H1 (cell line): Measurements from ENCODE around the gene PRKCD. TPM values are rescaled to one million over a fixed set of nuclear protein-coding genes. Genes with fewer than 3 reads are reported as not detected.

ENCODE experiments used
- CTCF ChIA-PET: fragments of 300-600 bp; sonication (Branson Sonifier 250); formaldehyde crosslinking; loops from one replicate; lab custom pipeline; 2021; ENCODE audit not compliant: partially characterized antibody; lab: Charles Lee
- POLR2A ChIA-PET: fragments of 300-600 bp; sonication (Branson Sonifier 250); formaldehyde crosslinking; loops from one replicate; lab custom pipeline; 2021; ENCODE audit warnings: inconsistent platforms; ENCODE audit not compliant: partially characterized antibody; lab: Charles Lee
- DNase-seq, 2 experiments: peaks; one replicate each; pipeline versions ENCODE4 v3.0.0 to v3.0.0-alpha.2; 2010 to 2022; ENCODE audit warnings: low spot score in 2 of 2, low read depth in 1 of 2, mixed read lengths in 1 of 2
- FAIRE-seq: peaks from 2 replicates; lab custom pipeline; 2011; peaks lifted over from hg19 to GRCh38; lab: Jason Lieb, UNC
- H2AFZ ChIP-seq: 2 replicates; pipeline ENCODE4 v1.8.1; 2012; ENCODE audit warnings: low read length, inconsistent platforms
- H2AK5ac ChIP-seq: 2 replicates; pipeline ENCODE4 v1.6.1; 2013; ENCODE audit warnings: low read depth, low read length
- H2BK120ac ChIP-seq: replicated peaks from 2 replicates; pipeline ENCODE3; 2013; ENCODE audit warnings: low read depth, low read length, inconsistent platforms
- H2BK12ac ChIP-seq: 2 replicates; pipeline ENCODE4 v1.6.1; 2013; ENCODE audit warnings: low read depth, low read length
- H2BK15ac ChIP-seq: 2 replicates; pipeline ENCODE4 v1.6.1; 2013; ENCODE audit warnings: low read length
- H2BK20ac ChIP-seq: 2 replicates; pipeline ENCODE4 v1.6.1; 2013; ENCODE audit warnings: low read length
- H2BK5ac ChIP-seq: 2 replicates; pipeline ENCODE4 v1.6.1; 2013; ENCODE audit warnings: low read depth, low read length
- H3K14ac ChIP-seq: 2 replicates; pipeline ENCODE4 v1.6.1; 2013; ENCODE audit warnings: inconsistent platforms; ENCODE audit not compliant: insufficient read length
- H3K18ac ChIP-seq: 2 replicates; pipeline ENCODE4 v1.6.1; 2013; ENCODE audit warnings: low read length; ENCODE audit errors: extremely low read depth
- H3K23ac ChIP-seq: 2 replicates; pipeline ENCODE4 v1.6.1; 2013; ENCODE audit warnings: inconsistent platforms; ENCODE audit not compliant: insufficient read length
- H3K23me2 ChIP-seq: 2 replicates; pipeline ENCODE4 v1.6.1; 2013; ENCODE audit warnings: low read depth, low read length
- H3K27ac ChIP-seq: 2 replicates; pipeline ENCODE4 v1.6.1; 2011; ENCODE audit warnings: low read depth, low read length, inconsistent platforms
- H3K27me3 ChIP-seq, 4 experiments: replicated peaks in 1 of 4; 1 replicate in 1 of 4; 2 replicates in 3 of 4; pipeline versions ENCODE4 v1.6.1 to v1.8.1; 2011 to 2013; ENCODE audit warnings: low read length in 3 of 4, mild to moderate bottlenecking in 3 of 4, inconsistent platforms in 2 of 4, mixed read lengths in 2 of 4, moderate library complexity in 1 of 4; ENCODE audit not compliant: control insufficient read depth in 3 of 4, insufficient read depth in 3 of 4; ENCODE audit errors: extremely low read depth in 1 of 4
- H3K36me3 ChIP-seq, 4 experiments: 2 replicates each; pipeline versions ENCODE4 v1.6.1 to v1.8.1; 2011 to 2013; ENCODE audit warnings: mild to moderate bottlenecking in 4 of 4, low read length in 3 of 4, moderate library complexity in 2 of 4, control low read depth in 1 of 4, inconsistent platforms in 1 of 4; ENCODE audit not compliant: insufficient read depth in 4 of 4, control insufficient read depth in 2 of 4
- H3K4ac ChIP-seq: replicated peaks from 2 replicates; pipeline ENCODE3; 2013; ENCODE audit warnings: low read length, low read depth, mixed read lengths, inconsistent platforms; ENCODE audit not compliant: insufficient read length
- H3K4me1 ChIP-seq, 4 experiments: replicated peaks in 1 of 4; 1 replicate in 1 of 4; 2 replicates in 3 of 4; pipeline versions ENCODE4 v1.6.1 to v1.8.1; 2011 to 2013; ENCODE audit warnings: low read length in 3 of 4, inconsistent platforms in 2 of 4, mixed read lengths in 1 of 4; ENCODE audit not compliant: insufficient read depth in 4 of 4, control insufficient read depth in 3 of 4
- H3K4me2 ChIP-seq, 2 experiments: 2 replicates each; pipeline versions ENCODE4 v1.6.1 to v1.8.1; 2011 to 2013; ENCODE audit warnings: low read depth in 2 of 2, low read length in 2 of 2, control low read depth in 1 of 2, inconsistent platforms in 1 of 2, mild to moderate bottlenecking in 1 of 2; ENCODE audit not compliant: insufficient read depth in 1 of 2
- H3K4me3 ChIP-seq, 4 experiments: fragments of 200-600, 300-600 bp in 1 of 4; sonication (generic), shearing (Covaris generic), sonication (Bioruptor Twin) in 1 of 4; 2 replicates each; pipeline versions ENCODE4 v1.5.1 to v1.8.1; 2011 to 2016; ENCODE audit warnings: low read length in 4 of 4, low read depth in 3 of 4, control low read depth in 2 of 4, inconsistent platforms in 2 of 4, mild to moderate bottlenecking in 2 of 4, mixed read lengths in 1 of 4, moderate library complexity in 1 of 4; ENCODE audit not compliant: insufficient read depth in 2 of 4; ENCODE audit errors: extremely low read depth in 1 of 4
- H3K56ac ChIP-seq: replicated peaks from 2 replicates; pipeline ENCODE3; 2013; ENCODE audit warnings: low read depth, mild to moderate bottlenecking, mixed read lengths, low read length, inconsistent platforms; ENCODE audit not compliant: insufficient read length
- H3K79me1 ChIP-seq: 2 replicates; pipeline ENCODE4 v1.6.1; 2013; ENCODE audit warnings: low read depth, low read length, control low read depth
- H3K79me2 ChIP-seq, 2 experiments: 2 replicates each; pipeline versions ENCODE4 v1.6.1 to v1.8.1; 2012 to 2013; ENCODE audit warnings: low read length in 2 of 2, mild to moderate bottlenecking in 2 of 2, inconsistent platforms in 1 of 2; ENCODE audit not compliant: insufficient read depth in 2 of 2, control insufficient read depth in 1 of 2
- H3K9ac ChIP-seq, 4 experiments: replicated peaks in 1 of 4; 1 replicate in 1 of 4; 2 replicates in 3 of 4; pipeline versions ENCODE4 v1.6.1 to v1.8.1; 2011 to 2013; ENCODE audit warnings: low read depth in 3 of 4, low read length in 3 of 4, control low read depth in 2 of 4, mild to moderate bottlenecking in 2 of 4, moderate library complexity in 2 of 4, inconsistent platforms in 1 of 4; ENCODE audit errors: extremely low read depth in 1 of 4
- H3K9me3 ChIP-seq, 2 experiments: 2 replicates each; pipeline versions ENCODE4 v1.6.1 to v1.8.1; 2012 to 2013; ENCODE audit warnings: mild to moderate bottlenecking in 2 of 2, moderate library complexity in 2 of 2, control low read depth in 1 of 2, inconsistent platforms in 1 of 2, low read depth in 1 of 2, low read length in 1 of 2, mixed read lengths in 1 of 2; ENCODE audit not compliant: insufficient read depth in 2 of 2
- H4K20me1 ChIP-seq, 2 experiments: replicated peaks in 1 of 2; 2 replicates each; pipeline versions ENCODE3 to v1.8.1; 2011 to 2013; ENCODE audit warnings: inconsistent platforms in 2 of 2, low read length in 2 of 2, mild to moderate bottlenecking in 1 of 2; ENCODE audit not compliant: insufficient read depth in 2 of 2, control insufficient read depth in 1 of 2
- H4K5ac ChIP-seq: 2 replicates; pipeline ENCODE4 v1.6.1; 2013; ENCODE audit warnings: low read length, low read depth, mixed read lengths, inconsistent platforms; ENCODE audit not compliant: insufficient read length
- H4K8ac ChIP-seq: 2 replicates; pipeline ENCODE4 v1.8.0; 2013; ENCODE audit warnings: mild to moderate bottlenecking, moderate library complexity, low read length, inconsistent platforms; ENCODE audit not compliant: insufficient read depth; ENCODE audit errors: extremely low read depth
- H4K91ac ChIP-seq: replicated peaks from 2 replicates; pipeline ENCODE3; 2013; ENCODE audit warnings: low read length, mixed read lengths, inconsistent platforms; ENCODE audit not compliant: insufficient read length
- ATF3 ChIP-seq: IDR thresholded peaks from 2 replicates; pipeline ENCODE4 v1.6.1; 2011; ENCODE audit warnings: low read depth, mild to moderate bottlenecking, low read length; ENCODE audit not compliant: insufficient read depth
- BRCA1 ChIP-seq: IDR thresholded peaks from 2 replicates; pipeline ENCODE4 v1.6.1; 2012; ENCODE audit warnings: low read depth, low read length, improper control_type of control experiment
- POLR2A ChIP-seq, 2 experiments: IDR thresholded peaks; 1 replicate in 1 of 2; 2 replicates in 1 of 2; pipeline ENCODE4 v1.6.1; 2011; ENCODE audit warnings: low read depth in 2 of 2, low read length in 2 of 2, mild to moderate bottlenecking in 2 of 2; ENCODE audit errors: control extremely low read depth in 1 of 2
- POLR2AphosphoS5 ChIP-seq: IDR thresholded peaks from 2 replicates; pipeline ENCODE4 v1.6.1; 2011; ENCODE audit warnings: low read depth, low read length
- SIN3A ChIP-seq, 2 experiments: IDR thresholded peaks in 1 of 2; conservative IDR thresholded peaks in 1 of 2; 2 replicates each; pipeline ENCODE4 v1.6.1; 2011 to 2012; ENCODE audit warnings: low read length in 2 of 2, improper control_type of control experiment in 1 of 2, low read depth in 1 of 2, mild to moderate bottlenecking in 1 of 2
- TAF7 ChIP-seq: optimal IDR thresholded peaks from 2 replicates; pipeline ENCODE3; 2011; ENCODE audit warnings: low read depth, mild to moderate bottlenecking, inconsistent platforms, low read length, moderate library complexity, borderline replicate concordance
- WGBS, 2 experiments: shearing (Covaris generic) in 1 of 2; methylation state at CpG; one replicate each; pipeline versions ENCODE4 v1.1.6 to v1.1.7; 2013 to 2015; ENCODE audit warnings: low lambda C conversion rate in 2 of 2, mixed read lengths in 2 of 2, inconsistent platforms in 1 of 2, low coverage in 1 of 2, missing lambda C conversion rate in 1 of 2; ENCODE audit not compliant: insufficient replicate concordance in 2 of 2, insufficient coverage in 1 of 2, insufficient read length in 1 of 2; ENCODE audit errors: extremely low coverage in 1 of 2, missing lambda C conversion rate in 1 of 2; 5-methylcytosine and 5-hydroxymethylcytosine counted together
- polyA plus RNA-seq, 7 experiments: library from polyadenylated mRNA; depleted of rRNA in 3 of 7; stranded (reverse) in 5 of 7; unstranded in 2 of 7; fragments of >200 nt in 5 of 7; fragments of 200-250 nt in 2 of 7; gene quantifications; 1 replicate in 5 of 7; 2 replicates in 1 of 7; 4 replicates in 1 of 7; pipeline versions ENCODE4 v1.2.1 to v1.2.3, GENCODE V29; 2011 to 2013; ENCODE audit warnings: missing spikeins in 2 of 7, mixed read lengths in 2 of 7
- total RNA-seq: library from RNA; stranded (reverse); fragmentation: NEBNext Ultra II Directional; extraction: Animal tissue kit (Norgen Biotek cat#: 25700); gene quantifications from 2 replicates; pipeline ENCODE4 v1.2.1, GENCODE V29; 2021

PRKCD gene
- total and polyA plus RNA-seq, 2 of the 8 experiments (the other 6 are each of a cell fraction or from before 2014, with no cell fraction given): 22.6 to 23.9 TPM

GRCh38 chr3:53153980-53154379 lies 7.0 kb upstream of the PRKCD start:
- no peak overlapping the region for H3K4ac ChIP-seq
- H3K4me3 ChIP-seq: no peak overlapping the region
- H3K56ac ChIP-seq: no peak overlapping the region
- no peak overlapping the region for H4K91ac ChIP-seq
- no peak overlapping the region for H2AK5ac ChIP-seq
- H3K14ac ChIP-seq: no peak overlapping the region
- H3K27ac ChIP-seq: no peak overlapping the region
- H4K20me1 ChIP-seq: no peaks in the 10 kb centered on the region
- no peak overlapping the region for H2BK12ac ChIP-seq
- no peak overlapping the region for H2BK5ac ChIP-seq
- H2BK20ac ChIP-seq: no peak overlapping the region
- H3K36me3 ChIP-seq: no peaks in the 10 kb centered on the region
- H3K79me1 ChIP-seq: no peaks in the 10 kb centered on the region
- H3K4me2 ChIP-seq: no peak overlapping the region
- H2AFZ ChIP-seq: no peak overlapping the region
- peaks cover 0 to 11% (median 8%) of the 10 kb centered on the region in 4 experiments; a peak in 6 of 7 replicates for H3K4me1 ChIP-seq
- H3K23ac ChIP-seq: no peak overlapping the region
- no peak overlapping the region for H3K18ac ChIP-seq
- no peak for DNase-seq
- no peak overlapping the region for H2BK15ac ChIP-seq
- ChIA-PET CTCF (interaction anchor here (0.8 to 4.5 kb wide), 5 partner anchors 10 to 42 kb away, joined by 3 to 21 read pairs (median 3); no protein-coding TSS in a partner anchor), POLR2A (no interaction called here)
- no peaks in the 10 kb centered on the region for H3K9me3 ChIP-seq
- no peaks in the 10 kb centered on the region for H3K79me2 ChIP-seq
- H3K27me3 ChIP-seq: peaks cover 0 to 10% (median 2%) of the 10 kb centered on the region in 4 experiments; a peak in 3 of 7 replicates
- no peak overlapping the region for H4K5ac ChIP-seq
- H4K8ac ChIP-seq: no peak overlapping the region
- FAIRE-seq: no peak
- H2BK120ac ChIP-seq: no peak overlapping the region
- H3K9ac ChIP-seq: no peak overlapping the region
- WGBS, 2 experiments: 86% methylated on average over 5 of the region's 6 CpGs; no CpG with 5 or more reads in 1 of the 2 experiments
- TF ChIP-seq ATF3 (no peak), TAF7 (no peak), POLR2AphosphoS5 (no peak), SIN3A (conservative IDR thresholded peaks at IDR 0.05 in 1 of 2, IDR thresholded peaks at IDR 0.05 in 1 of 2; ENCODE audit: low read depth in 1 of 2, low read length in 2 of 2) (no peak), POLR2A (IDR thresholded peaks at IDR 0.05; ENCODE audit: control extremely low read depth in 1 of 2, low read depth in 2 of 2, low read length in 2 of 2) (no peak), BRCA1 (no peak)
- peaks cover 3% of the 10 kb centered on the region for H3K23me2 ChIP-seq
